Cardiac muscle cell (in vitro differentiated cells and primary cell): ENCODE measurements around the gene ABHD12. TPM values are rescaled to one million over a fixed set of nuclear protein-coding genes. Genes with fewer than 3 reads are reported as not detected.

Experiments
- DNase-seq, 2 donors: peaks; one replicate each; pipeline versions ENCODE4 v3.0.0 to v3.0.0-alpha.2; 2010 to 2017; ENCODE audit warnings: low read depth in 1 of 2, low spot score in 1 of 2
- H3K27ac ChIP-seq: fragments of 200-600 bp; sonication (generic); 2 replicates; pipeline ENCODE4 v1.5.1; 2016
- H3K27me3 ChIP-seq: fragments of 200-600 bp; sonication (generic); 2 replicates; pipeline ENCODE4 v1.6.0; 2016; ENCODE audit warnings: control low read depth
- H3K36me3 ChIP-seq: fragments of 200-600 bp; sonication (generic); 2 replicates; pipeline ENCODE4 v1.5.1; 2016; ENCODE audit warnings: control low read depth
- H3K4me1 ChIP-seq: fragments of 200-600 bp; sonication (generic); 2 replicates; pipeline ENCODE4 v1.8.1; 2017; ENCODE audit warnings: low read depth, mild to moderate bottlenecking, mixed run types
- H3K4me3 ChIP-seq: fragments of 200-600 bp; sonication (generic); 2 replicates; pipeline ENCODE4 v1.5.1; 2016; ENCODE audit warnings: mild to moderate bottlenecking
- H3K9me3 ChIP-seq: fragments of 200-600 bp; sonication (generic); 2 replicates; pipeline ENCODE4 v1.5.1; 2017; ENCODE audit warnings: low read depth, mild to moderate bottlenecking, control low read depth
- CTCF ChIP-seq: IDR thresholded peaks from 2 replicates; pipeline ENCODE4 v1.5.1; 2012; ENCODE audit warnings: low read depth, mild to moderate bottlenecking, low read length
- polyA plus RNA-seq: library from polyadenylated mRNA; unstranded; fragments of >200 nt; fragmentation: Nextera tagmentation; extraction: Ambion mirVana; gene quantifications from 2 replicates; pipeline ENCODE4 v1.2.1, GENCODE V29; 2016
- total RNA-seq: library from RNA; depleted of rRNA; stranded (reverse); fragments of >200 nt; gene quantifications from 2 replicates; pipeline ENCODE4 v1.2.3, GENCODE V29; 2016

ABHD12 gene
- total and polyA plus RNA-seq, 2 experiments from 2014 or later = 57.4 to 113 TPM

DNA sequence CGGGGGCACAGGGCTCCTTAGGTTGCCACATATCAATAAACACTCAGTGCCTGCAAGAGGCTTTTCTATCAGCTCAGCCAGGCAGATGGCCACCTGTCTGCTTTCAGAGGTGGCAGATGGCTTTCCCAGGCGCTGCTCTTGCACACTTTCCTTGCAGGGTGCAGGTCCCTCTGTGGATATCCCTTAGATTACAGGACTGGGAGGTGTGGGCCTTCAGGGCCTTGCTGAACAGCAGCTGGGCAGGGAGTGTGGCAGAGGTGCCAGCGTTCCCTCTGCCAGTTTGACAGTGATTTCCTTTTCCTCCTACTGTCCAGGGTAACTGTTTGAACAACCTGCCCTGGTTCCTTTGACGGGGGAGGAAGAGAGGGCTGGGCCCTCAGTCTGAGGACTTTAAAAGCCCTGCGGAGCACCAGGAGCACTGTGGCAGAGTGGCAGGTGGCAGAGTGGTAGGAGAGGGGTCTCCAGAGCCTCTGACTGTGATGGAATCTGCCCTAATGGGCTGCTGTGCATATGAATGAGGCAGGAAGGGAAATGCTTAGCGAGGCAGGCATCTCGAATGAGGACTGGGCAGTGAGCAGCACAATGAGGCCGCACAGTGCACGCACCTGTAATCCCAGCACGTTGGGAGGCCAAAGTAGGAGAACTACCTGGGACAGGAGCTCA lies 34.2 kb downstream of the ABHD12 start:
- no peak for DNase-seq
- Histone ChIP-seq H3K36me3 (no peaks in the 10 kb centered on the region), H3K4me1 (peaks cover 20% of the 10 kb centered on the region), H3K27ac (peak overlapping the region; percentile 50), H3K27me3 (no peaks in the 10 kb centered on the region), H3K4me3 (no peak overlapping the region), H3K9me3 (no peaks in the 10 kb centered on the region)
- no peak for TF ChIP-seq CTCF

- H3K36me3 ChIP-seq = no peaks in the 10 kb centered on the region
- TF ChIP-seq CTCF = no peak
- no peak overlapping the region for H3K4me3 ChIP-seq
- DNase-seq = no peak
- H3K27me3 ChIP-seq = no peaks in the 10 kb centered on the region
- H3K9me3 ChIP-seq = no peaks in the 10 kb centered on the region
- H3K4me1 ChIP-seq = peaks cover 24% of the 10 kb centered on the region
- peak overlapping the region; percentile 50 for H3K27ac ChIP-seq
Observed at GRCh38 chr20:25355866-25356265, 34.8 kb downstream of the ABHD12 start.

- Histone ChIP-seq H3K4me1 (peaks cover 24% of the 10 kb centered on the region), H3K36me3 (no peaks in the 10 kb centered on the region), H3K27ac (no peak overlapping the region), H3K9me3 (no peaks in the 10 kb centered on the region), H3K27me3 (no peaks in the 10 kb centered on the region), H3K4me3 (no peak overlapping the region)
- no peak for DNase-seq
- TF ChIP-seq CTCF = no peak
Observed at GRCh38 chr20:25355011-25355595, 35.5 kb downstream of the ABHD12 start.

DNA sequence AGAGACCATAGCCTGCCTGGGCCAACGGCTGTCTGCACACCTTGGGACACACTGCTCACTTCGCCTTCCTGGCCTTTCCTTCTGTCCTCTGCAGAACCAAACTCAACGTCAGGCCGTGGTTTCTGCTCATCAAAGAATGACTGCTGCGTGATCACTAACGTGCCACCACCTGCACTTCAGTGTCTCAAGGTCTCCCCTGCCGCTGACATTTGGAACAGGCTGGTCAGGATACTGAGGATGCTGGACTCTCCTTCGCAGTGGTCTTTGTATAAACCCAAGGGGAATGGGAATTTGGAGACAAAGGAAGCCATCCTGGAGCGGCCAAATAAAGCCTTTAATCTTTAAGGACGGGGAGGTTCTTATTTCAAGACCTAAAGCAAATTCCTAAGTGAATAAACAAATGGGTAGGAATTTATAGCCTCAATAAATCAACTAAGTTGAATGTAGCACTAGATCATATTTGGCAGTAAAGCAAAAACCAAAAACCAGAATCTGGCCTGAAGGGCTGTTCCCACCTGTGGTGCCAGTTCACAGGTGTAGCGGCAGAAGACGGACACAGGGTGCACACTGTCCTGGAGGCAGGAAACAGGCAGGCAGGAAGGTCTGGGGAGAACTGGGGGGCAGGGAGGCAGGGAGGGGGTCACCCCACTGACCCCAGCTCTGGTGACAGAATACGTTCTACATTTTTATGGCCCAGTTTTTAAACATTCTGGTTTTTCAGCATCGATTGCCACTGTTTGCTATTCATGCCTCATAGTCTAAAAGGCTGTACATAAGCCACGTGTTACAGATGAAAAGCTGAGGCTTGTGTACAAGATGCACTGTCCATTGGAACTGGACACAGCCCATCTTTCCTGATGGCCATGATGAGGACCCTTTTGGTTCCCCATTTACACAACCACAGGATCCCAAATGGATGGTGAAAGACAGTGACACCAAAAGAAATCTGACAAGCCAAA lies 36.6 kb downstream of the ABHD12 start:
- H3K9me3 ChIP-seq = no peaks in the 10 kb centered on the region
- DNase-seq = no peak
- no peaks in the 10 kb centered on the region for H3K36me3 ChIP-seq
- peak overlapping the region; percentile 47 for H3K27ac ChIP-seq
- peaks cover 24% of the 10 kb centered on the region for H3K4me1 ChIP-seq
- no peaks in the 10 kb centered on the region for H3K27me3 ChIP-seq
- TF ChIP-seq CTCF = no peak
- H3K4me3 ChIP-seq = no peak overlapping the region

DNA sequence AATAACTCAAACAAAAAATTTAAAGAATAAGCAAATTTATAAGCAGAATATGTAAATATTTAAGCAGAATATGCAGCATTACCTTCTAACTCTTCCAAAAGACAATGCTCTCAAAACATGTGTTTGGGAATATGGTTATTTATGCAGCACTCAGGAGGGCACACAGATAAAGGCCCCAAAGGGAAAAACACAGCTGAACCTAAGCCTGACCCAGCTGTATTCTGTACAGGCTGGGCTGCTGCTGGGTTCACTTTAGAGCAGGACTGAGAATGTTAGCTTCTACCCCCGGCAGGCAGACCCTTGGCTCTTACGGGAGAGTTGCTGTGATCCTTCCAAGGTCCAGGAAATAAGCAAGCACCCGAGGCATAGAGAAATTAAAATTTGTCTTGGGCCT lies 37.3 kb downstream of the ABHD12 start:
- Histone ChIP-seq H3K4me1 (peaks cover 24% of the 10 kb centered on the region), H3K4me3 (no peak overlapping the region), H3K27ac (peak overlapping the region; percentile 47), H3K27me3 (no peaks in the 10 kb centered on the region), H3K36me3 (no peaks in the 10 kb centered on the region), H3K9me3 (no peaks in the 10 kb centered on the region)
- no peak for TF ChIP-seq CTCF
- DNase-seq = no peak
